Mesothelial cell of epicardium (in vitro differentiated cells): ENCODE results near the gene IPP. TPM values are rescaled to one million over a fixed set of nuclear protein-coding genes. Genes with fewer than 3 reads are reported as not detected.

Experiments
- DNase-seq, 2 experiments: peaks; one replicate each; pipeline ENCODE4 v3.0.0; 2021; ENCODE audit warnings: low spot score in 2 of 2; ENCODE audit not compliant: unreplicated experiment in 2 of 2
- H3K27ac Mint-ChIP-seq: 2 replicates; pipeline ENCODE4 v1.8.0; 2021; ENCODE audit warnings: mixed read lengths
- H3K27me3 Mint-ChIP-seq: 2 replicates; pipeline ENCODE4 v1.8.0; 2021; ENCODE audit warnings: low read depth, mixed read lengths
- H3K36me3 Mint-ChIP-seq: 2 replicates; pipeline ENCODE4 v1.8.0; 2021; ENCODE audit warnings: mixed read lengths
- H3K4me1 Mint-ChIP-seq: 2 replicates; pipeline ENCODE4 v1.8.0; 2021; ENCODE audit warnings: mixed read lengths
- H3K4me3 Mint-ChIP-seq: 2 replicates; pipeline ENCODE4 v1.8.0; 2021; ENCODE audit warnings: mild to moderate bottlenecking, moderate library complexity, mixed read lengths
- H3K9me3 Mint-ChIP-seq: 2 replicates; pipeline ENCODE4 v1.8.0; 2021; ENCODE audit warnings: mixed read lengths
- CTCF ChIP-seq: fragments of 200-600 bp; sonication (generic); IDR thresholded peaks from one replicate; pipeline ENCODE4 v1.5.0; 2021; ENCODE audit warnings: antibody characterized with exemption; ENCODE audit not compliant: unreplicated experiment
- total RNA-seq: library from RNA; stranded (reverse); gene quantifications from 3 replicates; pipeline ENCODE4 v1.2.1, GENCODE V29; 2021

The IPP gene
- total RNA-seq, 1 donor from 2014 or later: 20.6 TPM

GRCh38 chr1:45686015-45686287, 64.5 kb downstream of the IPP start:
- H3K9me3 Mint-ChIP-seq: no peaks in the 10 kb centered on the region
- peak overlapping the region; percentile 98 for H3K4me3 Mint-ChIP-seq
- H3K36me3 Mint-ChIP-seq: peaks cover 2% of the 10 kb centered on the region
- TF ChIP-seq CTCF: no peak
- peak overlapping the region; percentile 100 for H3K27ac Mint-ChIP-seq
- no peaks in the 10 kb centered on the region for H3K27me3 Mint-ChIP-seq
- DNase-seq: peak; percentile 54 to 78
- peaks cover 36% of the 10 kb centered on the region for H3K4me1 Mint-ChIP-seq

GRCh38 chr1:45685308-45686014, 65.0 kb downstream of the IPP start:
- H3K36me3 Mint-ChIP-seq: no peaks in the 10 kb centered on the region
- peaks cover 41% of the 10 kb centered on the region for H3K4me1 Mint-ChIP-seq
- no peak for DNase-seq
- no peaks in the 10 kb centered on the region for H3K27me3 Mint-ChIP-seq
- H3K4me3 Mint-ChIP-seq: peak overlapping the region; percentile 98
- TF ChIP-seq CTCF: no peak
- peak overlapping the region; percentile 100 for H3K27ac Mint-ChIP-seq
- no peaks in the 10 kb centered on the region for H3K9me3 Mint-ChIP-seq

- no peak for DNase-seq
Measured at GRCh38 chr1:45684402-45684801, 66.1 kb downstream of the IPP start.

GRCh38 chr1:45682942-45683341, 67.5 kb downstream of the IPP start:
- Mint-ChIP-seq H3K4me3 (no peak overlapping the region), H3K9me3 (no peaks in the 10 kb centered on the region), H3K27ac (peak overlapping the region; percentile 69), H3K27me3 (no peaks in the 10 kb centered on the region), H3K4me1 (peaks cover 47% of the 10 kb centered on the region), H3K36me3 (no peaks in the 10 kb centered on the region)
- no peak for TF ChIP-seq CTCF
- DNase-seq: no peak

More at GRCh38 chr1:45684402-45684801, 66.1 kb downstream of the IPP start:
- Mint-ChIP-seq H3K27me3 (no peaks in the 10 kb centered on the region), H3K36me3 (no peaks in the 10 kb centered on the region), H3K4me1 (peaks cover 43% of the 10 kb centered on the region), H3K27ac (peak overlapping the region; percentile 100), H3K9me3 (no peaks in the 10 kb centered on the region), H3K4me3 (peak overlapping the region; percentile 98)
- TF ChIP-seq CTCF: no peak

- no peak for TF ChIP-seq CTCF
- no peaks in the 10 kb centered on the region for H3K9me3 Mint-ChIP-seq
- no peak overlapping the region for H3K4me3 Mint-ChIP-seq
- H3K36me3 Mint-ChIP-seq: peaks cover 1% of the 10 kb centered on the region
- peaks cover 32% of the 10 kb centered on the region for H3K4me1 Mint-ChIP-seq
- no peaks in the 10 kb centered on the region for H3K27me3 Mint-ChIP-seq
- no peak for DNase-seq
- peak overlapping the region; percentile 25 for H3K27ac Mint-ChIP-seq
Measured at GRCh38 chr1:45679123-45679522, 71.3 kb downstream of the IPP start.

- Mint-ChIP-seq H3K4me3 (no peak overlapping the region), H3K27me3 (no peaks in the 10 kb centered on the region), H3K9me3 (no peaks in the 10 kb centered on the region), H3K27ac (no peak overlapping the region), H3K4me1 (peaks cover 32% of the 10 kb centered on the region), H3K36me3 (peaks cover 1% of the 10 kb centered on the region)
- no peak for DNase-seq
- no peak for TF ChIP-seq CTCF
Measured at GRCh38 chr1:45678489-45678888, 72.0 kb downstream of the IPP start.
